HCT116 (cell line): Measurements from ENCODE around the gene RGS6. TPM values are rescaled to one million over a fixed set of nuclear protein-coding genes. Genes with fewer than 3 reads are reported as not detected.

Experiments used
- ATAC-seq: fragments of 200-7000 bp; cut with Tn5 transposase; 2 replicates; pipeline ENCODE4 v1.9.1; 2020; ENCODE audit warnings: mild to moderate bottlenecking, moderate library complexity
- BruUV-seq: library from RNA; stranded (reverse); fragments of 400-500 nt; replicated peaks from 2 replicates; lab custom pipeline; 2021; lab: Mats Ljungman, UMichigan
- CTCF ChIA-PET: fragments of 300-600 bp; sonication (Branson Sonifier 250); formaldehyde crosslinking; loops from one replicate; lab custom pipeline; 2021; ENCODE audit warnings: antibody characterized with exemption; lab: Charles Lee
- POLR2A ChIA-PET: fragments of 300-600, 350-600 bp; sonication (Branson Sonifier 250); formaldehyde crosslinking; loops from one replicate; lab custom pipeline; 2021; ENCODE audit warnings: antibody characterized with exemption; lab: Charles Lee
- RAD21 ChIA-PET, 2 experiments: fragments of 300-600 bp; sonication (Branson Sonifier 250); formaldehyde crosslinking; loops; one replicate each; lab custom pipeline; 2023; ENCODE audit warnings: low total read pairs in 2 of 2; ENCODE audit not compliant: uncharacterized antibody in 2 of 2, unreplicated experiment in 2 of 2, low non-redundant PET in 1 of 2; lab: Charles Lee
- DNase-seq: peaks from one replicate; pipeline ENCODE4 v3.0.0-alpha.2; 2010; ENCODE audit warnings: low read depth, low spot score
- H2AFZ ChIP-seq: fragments of 200-600 bp; shearing (Covaris generic), sonication (generic); 2 replicates; pipeline ENCODE4 v1.6.1; 2017; ENCODE audit warnings: low read depth, mixed run types, mixed read lengths, antibody characterized with exemption, low read length; ENCODE audit not compliant: poor library complexity, severe bottlenecking
- H3K27ac ChIP-seq: 2 replicates; pipeline ENCODE4 v1.5.1; 2012; ENCODE audit warnings: low read depth, low read length
- H3K27me3 ChIP-seq: fragments of 200-600 bp; sonication (generic); 2 replicates; pipeline ENCODE4 v1.6.1; 2016; ENCODE audit warnings: mixed run types, low read length, mixed read lengths; ENCODE audit not compliant: insufficient read depth
- H3K36me3 ChIP-seq, 2 experiments: fragments of 200-500 bp in 1 of 2; fragments of 200-600 bp in 1 of 2; sonication (Bioruptor generic) in 1 of 2; sonication (generic) in 1 of 2; 2 replicates each; pipeline versions ENCODE4 v1.5.1 to v1.6.1; 2014 to 2016; ENCODE audit warnings: low read length in 2 of 2, inconsistent platforms in 1 of 2, mixed read lengths in 1 of 2, mixed run types in 1 of 2; ENCODE audit not compliant: insufficient read depth in 2 of 2, control insufficient read depth in 1 of 2
- H3K4me1 ChIP-seq, 2 experiments: fragments of 200-600 bp in 1 of 2; sonication (generic) in 1 of 2; 2 replicates each; pipeline versions ENCODE4 v1.5.1 to v1.6.1; 2012 to 2017; ENCODE audit warnings: low read length in 2 of 2, inconsistent platforms in 1 of 2, mild to moderate bottlenecking in 1 of 2, mixed read lengths in 1 of 2, mixed run types in 1 of 2, moderate library complexity in 1 of 2; ENCODE audit not compliant: insufficient read depth in 2 of 2, control insufficient read depth in 1 of 2
- H3K4me2 ChIP-seq: fragments of 200-600 bp; sonication (generic); 2 replicates; pipeline ENCODE4 v1.6.1; 2017; ENCODE audit warnings: mixed run types, low read length, mixed read lengths
- H3K4me3 ChIP-seq, 2 experiments: fragments of 200-600 bp in 1 of 2; sonication (generic) in 1 of 2; replicated peaks in 1 of 2; 2 replicates each; pipeline ENCODE4 v1.5.1; 2011 to 2016; ENCODE audit warnings: low read length in 2 of 2, control low read depth in 1 of 2, low read depth in 1 of 2, mild to moderate bottlenecking in 1 of 2, mixed read lengths in 1 of 2, mixed run types in 1 of 2
- H3K79me2 ChIP-seq: fragments of 200-600 bp; sonication (generic); 2 replicates; pipeline ENCODE4 v1.6.1; 2017; ENCODE audit warnings: mild to moderate bottlenecking, mixed run types, low read length, moderate library complexity, mixed read lengths; ENCODE audit not compliant: insufficient read depth
- H3K9ac ChIP-seq: fragments of 200-600 bp; sonication (generic); 2 replicates; pipeline ENCODE4 v1.6.1; 2016; ENCODE audit warnings: low read length, mixed read lengths
- H3K9me2 ChIP-seq: fragments of 200-600 bp; sonication (generic), shearing (Covaris generic); 2 replicates; pipeline ENCODE4 v1.6.1; 2017; ENCODE audit warnings: mixed run types, mild to moderate bottlenecking, moderate library complexity; ENCODE audit not compliant: insufficient read depth
- H3K9me3 ChIP-seq, 2 experiments: fragments of 200-500 bp in 1 of 2; fragments of 200-600 bp in 1 of 2; sonication (Bioruptor generic) in 1 of 2; sonication (generic) in 1 of 2; 2 replicates each; pipeline ENCODE4 v1.6.1; 2014 to 2017; ENCODE audit warnings: low read length in 2 of 2, mixed read lengths in 2 of 2, inconsistent platforms in 1 of 2, low read depth in 1 of 2, mild to moderate bottlenecking in 1 of 2, mixed run types in 1 of 2, moderate library complexity in 1 of 2; ENCODE audit not compliant: control insufficient read depth in 1 of 2, insufficient read depth in 1 of 2
- H4K20me1 ChIP-seq: fragments of 200-600 bp; sonication (generic), shearing (Covaris generic); 2 replicates; pipeline ENCODE4 v1.6.1; 2017; ENCODE audit warnings: mixed run types, mild to moderate bottlenecking, moderate library complexity; ENCODE audit not compliant: insufficient read depth
- ATF3 ChIP-seq: IDR thresholded peaks from 2 replicates; pipeline ENCODE4 v1.6.1; 2012
- CBX3 ChIP-seq: IDR thresholded peaks from 2 replicates; pipeline ENCODE4 v1.6.1; 2012; ENCODE audit warnings: low read depth
- CTCF ChIP-seq, 3 experiments: fragments of 200-600 bp in 1 of 3; sonication (generic) in 1 of 3; IDR thresholded peaks in 2 of 3; conservative IDR thresholded peaks in 1 of 3; 2 replicates each; pipeline ENCODE4 v1.5.1; 2012 to 2017; ENCODE audit warnings: low read depth in 2 of 3, low read length in 2 of 3, antibody characterized with exemption in 1 of 3, borderline replicate concordance in 1 of 3, control low read depth in 1 of 3, mild to moderate bottlenecking in 1 of 3, mixed read lengths in 1 of 3, mixed run types in 1 of 3, moderate library complexity in 1 of 3; ENCODE audit not compliant: insufficient read depth in 1 of 3
- EGR1 ChIP-seq: IDR thresholded peaks from 2 replicates; pipeline ENCODE4 v1.6.1; 2012; ENCODE audit warnings: low read depth
- EZH2 ChIP-seq: fragments of 200-600 bp; sonication (generic); IDR thresholded peaks from 2 replicates; pipeline ENCODE4 v1.6.1; 2017; ENCODE audit warnings: antibody characterized with exemption, mixed run types
- EZH2phosphoT487 ChIP-seq: fragments of 200-600 bp; IDR thresholded peaks from 2 replicates; pipeline ENCODE4 v1.6.1; 2018; ENCODE audit warnings: antibody characterized with exemption, borderline replicate concordance
- JUND ChIP-seq: IDR thresholded peaks from 2 replicates; pipeline ENCODE4 v1.6.1; 2012
- POLR2AphosphoS5 ChIP-seq: IDR thresholded peaks from 2 replicates; pipeline ENCODE4 v1.6.1; 2011; ENCODE audit warnings: mild to moderate bottlenecking, low read depth, low read length, moderate library complexity
- REST ChIP-seq: IDR thresholded peaks from 2 replicates; pipeline ENCODE4 v1.6.1; 2012; ENCODE audit warnings: low read depth
- SIN3A ChIP-seq: IDR thresholded peaks from 2 replicates; pipeline ENCODE4 v1.6.1; 2012; ENCODE audit warnings: low read depth
- SRF ChIP-seq: IDR thresholded peaks from 2 replicates; pipeline ENCODE4 v1.6.1; 2012; ENCODE audit warnings: low read depth
- YY1 ChIP-seq: IDR thresholded peaks from 2 replicates; pipeline ENCODE4 v1.6.1; 2011; ENCODE audit warnings: low read length, low read depth, moderate library complexity, mild to moderate bottlenecking; ENCODE audit not compliant: insufficient replicate concordance; ENCODE audit errors: extremely low read depth
- intact Hi-C: fragments of 100-400 bp; cut with micrococcal nuclease; formaldehyde crosslinking; loops from 2 replicates; pipeline ENCODE4 v1.10.0; 2022
- total RNA-seq: library from RNA; stranded (reverse); gene quantifications from one replicate; pipeline ENCODE4 v1.2.1, GENCODE V29; 2021; ENCODE audit not compliant: unreplicated experiment

RGS6 gene
- total RNA-seq, 1 experiment from 2014 or later = 4.7 TPM

GRCh38 chr14:72408020-72408419 lies 475.8 kb downstream of the RGS6 start:
- Histone ChIP-seq H3K27me3 (no peaks in the 10 kb centered on the region), H2AFZ (no peak overlapping the region), H3K4me2 (no peak overlapping the region), H4K20me1 (no peaks in the 10 kb centered on the region), H3K4me1 (no peaks in the 10 kb centered on the region), H3K36me3 (no peaks in the 10 kb centered on the region), H3K79me2 (no peaks in the 10 kb centered on the region), H3K9me2 (no peaks in the 10 kb centered on the region), H3K9ac (no peak overlapping the region), H3K4me3 (no peak overlapping the region), H3K9me3 (no peaks in the 10 kb centered on the region), H3K27ac (no peak overlapping the region)
- DNase-seq = no peak
- CTCF ChIA-PET = no interaction called here
- POLR2A ChIA-PET = no interaction called here
- intact Hi-C loops = no loop called here
- peak in 2 of 3 experiments; percentile 5 to 20; a peak in 1 of 6 replicates for TF ChIP-seq CTCF (IDR thresholded peaks at IDR 0.05 in 2 of 3, conservative IDR thresholded peaks at IDR 0.05 in 1 of 3; ENCODE audit: borderline replicate concordance in 1 of 3, insufficient read depth in 1 of 3, low read depth in 2 of 3, low read length in 2 of 3)
- no peak for TF ChIP-seq SRF
- RAD21 ChIA-PET = no interaction called here
- BruUV-seq = no TSS peak
- ATAC-seq = no peak

- DNase-seq = no peak
- Histone ChIP-seq H3K4me1 (no peaks in the 10 kb centered on the region), H3K36me3 (no peaks in the 10 kb centered on the region), H2AFZ (no peak overlapping the region), H3K4me3 (no peak overlapping the region), H3K9me2 (no peaks in the 10 kb centered on the region), H3K79me2 (no peaks in the 10 kb centered on the region), H3K27ac (no peak overlapping the region), H4K20me1 (no peaks in the 10 kb centered on the region), H3K27me3 (no peaks in the 10 kb centered on the region), H3K9me3 (no peaks in the 10 kb centered on the region), H3K4me2 (no peak overlapping the region), H3K9ac (no peak overlapping the region)
- CTCF ChIA-PET = no interaction called here
- RAD21 ChIA-PET = no interaction called here
- POLR2A ChIA-PET = no interaction called here
- BruUV-seq = no TSS peak
- intact Hi-C loops = no loop called here
- ATAC-seq = no peak
- no peak for TF ChIP-seq SIN3A
- no peak for TF ChIP-seq EGR1
- no peak for TF ChIP-seq ATF3
- no peak for TF ChIP-seq EZH2phosphoT487
- TF ChIP-seq YY1 = no peak
- no peak for TF ChIP-seq POLR2AphosphoS5
- no peak for TF ChIP-seq SRF
- no peak for TF ChIP-seq CBX3
- TF ChIP-seq CTCF (IDR thresholded peaks at IDR 0.05 in 2 of 3, conservative IDR thresholded peaks at IDR 0.05 in 1 of 3; ENCODE audit: borderline replicate concordance in 1 of 3, insufficient read depth in 1 of 3, low read depth in 2 of 3, low read length in 2 of 3) = no peak
- TF ChIP-seq REST = no peak
- TF ChIP-seq EZH2 = no peak
- no peak for TF ChIP-seq JUND
Measured at GRCh38 chr14:72409047-72409446, 476.8 kb downstream of the RGS6 start.
